OCI-M2 (cell line): Measurements from ENCODE around the gene NOP14.
"Not testable (repeated sequence)": the region's sequence is repeated elsewhere in the genome, so short reads cannot be mapped to it uniquely, and the experiment has no call there.

ENCODE experiments used
- DNase-seq: peaks from one replicate; lab custom pipeline; 2025; ENCODE audit not compliant: unreplicated experiment; lab: John Stamatoyannopoulos, UW

NOP14 gene

GRCh38 chr4:2963175-2963965 is at the start of gene NOP14, which contains the start of gene GRK4:
Gene NOP14, minus strand, starts transcription at chr4:2963406. Its CDS starts 87 bp downstream, at chr4:2963319.
Gene GRK4, plus strand, starts transcription at chr4:2963571. Its CDS starts 500 bp downstream, at chr4:2964071.
- DNase-seq: peak; percentile 56

GRCh38 chr4:3011456-3012220 is 48.4 kb upstream of the NOP14 start:
- no peak for DNase-seq

- no peak for DNase-seq
Observed at GRCh38 chr4:3010998-3011397, 47.8 kb upstream of the NOP14 start.

GRCh38 chr4:3010577-3010976 is 47.4 kb upstream of the NOP14 start:
- DNase-seq: no peak

GRCh38 chr4:3009422-3009821 is 46.2 kb upstream of the NOP14 start:
- no peak for DNase-seq

GRCh38 chr4:3007724-3008123 is 44.5 kb upstream of the NOP14 start:
- no peak for DNase-seq

- no peak for DNase-seq
Observed at GRCh38 chr4:2996415-2996814, 33.2 kb upstream of the NOP14 start.

- no peak for DNase-seq
Observed at GRCh38 chr4:2995546-2996265, 32.5 kb upstream of the NOP14 start.

- no peak for DNase-seq
Observed at GRCh38 chr4:2994917-2995316, 31.7 kb upstream of the NOP14 start.

GRCh38 chr4:2991243-2991642 is 28.0 kb upstream of the NOP14 start:
- DNase-seq: no peak

GRCh38 chr4:2983715-2984114 is 20.5 kb upstream of the NOP14 start:
- DNase-seq: not testable (repeated sequence)

- no peak for DNase-seq
Observed at GRCh38 chr4:2982012-2982411, 18.8 kb upstream of the NOP14 start.

- no peak for DNase-seq
Observed at GRCh38 chr4:2981256-2981819, 18.1 kb upstream of the NOP14 start.

GRCh38 chr4:2977211-2978088 is 14.2 kb upstream of the NOP14 start:
- DNase-seq: no peak

GRCh38 chr4:2971275-2971674 is 8.1 kb upstream of the NOP14 start:
- no peak for DNase-seq

GRCh38 chr4:2968381-2968780 is 5.2 kb upstream of the NOP14 start:
- DNase-seq: no peak

- no peak for DNase-seq
Observed at GRCh38 chr4:2965262-2965661, 2.1 kb upstream of the NOP14 start.

GRCh38 chr4:2964706-2965258 is 1.6 kb upstream of the NOP14 start:
- no peak for DNase-seq

GRCh38 chr4:2963966-2964471 is 813 bp upstream of the NOP14 start:
- no peak for DNase-seq
